SH-SY5Y (cell line): ENCODE measurements around the gene CCDC60.

Experiments
- GATA2 ChIP-seq: IDR thresholded peaks from 2 replicates; pipeline ENCODE4 v1.6.1; 2011; ENCODE audit warnings: mild to moderate bottlenecking, low read depth, low read length
- GATA3 ChIP-seq: IDR thresholded peaks from 2 replicates; pipeline ENCODE4 v1.6.1; 2011; ENCODE audit warnings: low read depth, mild to moderate bottlenecking, low read length, moderate library complexity

- TF ChIP-seq GATA3: no peak
- no peak for TF ChIP-seq GATA2
Measured at GRCh38 chr12:119461636-119462214, 127.2 kb downstream of the CCDC60 start.
